AG04450 (cell line): ENCODE data around the gene GMNN. TPM values are rescaled to one million over a fixed set of nuclear protein-coding genes. Genes with fewer than 3 reads are reported as not detected.

Experiments
- CTCF ChIA-PET: fragments of 300-600, 350-600 bp; formaldehyde crosslinking; extraction: SDS; loops from one replicate; lab custom pipeline; 2022; ENCODE audit warnings: antibody characterized with exemption, inconsistent platforms; lab: Charles Lee
- POLR2A ChIA-PET: fragments of 350-600 bp; formaldehyde crosslinking; extraction: SDS; loops from one replicate; lab custom pipeline; 2021; ENCODE audit warnings: antibody characterized with exemption, inconsistent platforms; lab: Yijun Ruan, JAX
- DNase-seq: peaks from one replicate; pipeline ENCODE4 v3.0.0-alpha.2; 2011; ENCODE audit warnings: low read depth, low spot score
- H3K27ac ChIP-seq: one replicate; pipeline ENCODE4 v1.5.1; 2012; ENCODE audit warnings: low read depth, low read length, control low read depth
- H3K27me3 ChIP-seq: one replicate; pipeline ENCODE4 v1.6.0; 2012; ENCODE audit warnings: low read length; ENCODE audit not compliant: control insufficient read depth, insufficient read depth
- H3K4me3 ChIP-seq: 2 replicates; pipeline ENCODE4 v1.5.1; 2011; ENCODE audit warnings: mild to moderate bottlenecking, low read depth, low read length, control low read depth
- H3K9me3 ChIP-seq: 2 replicates; pipeline ENCODE4 v1.5.1; 2012; ENCODE audit warnings: low read length; ENCODE audit not compliant: control insufficient read depth, insufficient read depth
- polyA plus RNA-seq: library from polyadenylated mRNA; depleted of rRNA; stranded (reverse); fragments of >200 nt; gene quantifications from 2 replicates; pipeline ENCODE4 v1.2.3, GENCODE V29; 2011
- TF ChIP-seq, protein P1 (sequence below): IDR thresholded peaks from 2 replicates; pipeline ENCODE4 v1.5.1; 2011; ENCODE audit warnings: low read depth, low read length, control low read depth, inconsistent platforms

Gene GMNN
- polyA plus RNA-seq, 1 experiment, result 22.0 TPM

DNA sequence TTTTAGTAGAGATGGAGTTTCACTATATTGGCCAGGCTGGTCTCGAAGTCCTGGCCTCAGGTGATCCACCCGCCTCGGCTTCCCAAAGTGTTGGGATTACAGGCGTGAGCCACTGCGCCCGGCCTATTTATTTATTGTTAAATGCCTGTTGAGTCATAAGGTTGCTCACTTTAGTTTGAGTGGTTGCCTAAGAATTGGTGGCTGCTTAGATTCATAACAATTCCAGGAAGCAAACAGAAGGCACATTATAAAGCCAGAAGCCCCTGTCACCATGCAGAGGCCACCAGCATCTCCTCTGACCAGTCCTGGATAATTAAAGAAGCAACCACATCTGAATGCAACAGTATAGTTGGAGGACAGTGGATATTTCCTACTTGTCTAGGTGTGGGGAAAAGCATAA is 48.0 kb downstream of the GMNN start:
- TF ChIP-seq, protein P1, sequence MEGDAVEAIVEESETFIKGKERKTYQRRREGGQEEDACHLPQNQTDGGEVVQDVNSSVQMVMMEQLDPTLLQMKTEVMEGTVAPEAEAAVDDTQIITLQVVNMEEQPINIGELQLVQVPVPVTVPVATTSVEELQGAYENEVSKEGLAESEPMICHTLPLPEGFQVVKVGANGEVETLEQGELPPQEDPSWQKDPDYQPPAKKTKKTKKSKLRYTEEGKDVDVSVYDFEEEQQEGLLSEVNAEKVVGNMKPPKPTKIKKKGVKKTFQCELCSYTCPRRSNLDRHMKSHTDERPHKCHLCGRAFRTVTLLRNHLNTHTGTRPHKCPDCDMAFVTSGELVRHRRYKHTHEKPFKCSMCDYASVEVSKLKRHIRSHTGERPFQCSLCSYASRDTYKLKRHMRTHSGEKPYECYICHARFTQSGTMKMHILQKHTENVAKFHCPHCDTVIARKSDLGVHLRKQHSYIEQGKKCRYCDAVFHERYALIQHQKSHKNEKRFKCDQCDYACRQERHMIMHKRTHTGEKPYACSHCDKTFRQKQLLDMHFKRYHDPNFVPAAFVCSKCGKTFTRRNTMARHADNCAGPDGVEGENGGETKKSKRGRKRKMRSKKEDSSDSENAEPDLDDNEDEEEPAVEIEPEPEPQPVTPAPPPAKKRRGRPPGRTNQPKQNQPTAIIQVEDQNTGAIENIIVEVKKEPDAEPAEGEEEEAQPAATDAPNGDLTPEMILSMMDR, result no peak
- ChIA-PET CTCF (no interaction called here), POLR2A (no interaction called here)
- no peaks in the 10 kb centered on the region for H3K27me3 ChIP-seq
- no peak for DNase-seq
- H3K27ac ChIP-seq, result no peak overlapping the region
- no peak overlapping the region for H3K4me3 ChIP-seq
- H3K9me3 ChIP-seq, result no peaks in the 10 kb centered on the region

DNA sequence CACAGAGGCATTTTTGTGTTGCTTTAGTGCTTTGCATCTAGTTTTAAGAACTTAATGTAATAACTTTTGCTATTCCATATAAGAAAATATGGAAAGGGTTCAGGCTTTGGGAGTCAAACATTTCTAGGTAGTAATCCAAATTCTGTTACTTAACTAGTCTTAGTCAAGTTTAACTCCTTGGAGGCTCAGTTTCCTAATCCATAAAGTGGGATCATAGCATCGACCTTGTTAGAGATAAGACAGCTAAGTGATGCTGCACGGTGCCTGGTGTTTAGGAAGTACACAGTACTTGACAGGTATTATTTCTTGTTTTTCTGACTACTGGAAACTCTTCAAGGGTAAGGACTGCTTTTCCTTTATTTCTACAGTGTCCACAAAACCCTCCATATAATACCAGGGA is 48.4 kb downstream of the GMNN start:
- Histone ChIP-seq H3K27me3 (no peaks in the 10 kb centered on the region), H3K4me3 (no peak overlapping the region), H3K27ac (no peak overlapping the region), H3K9me3 (no peaks in the 10 kb centered on the region)
- no peak for DNase-seq
- POLR2A ChIA-PET, result no interaction called here
- CTCF ChIA-PET, result no interaction called here
- TF ChIP-seq, protein P1, result no peak

DNA sequence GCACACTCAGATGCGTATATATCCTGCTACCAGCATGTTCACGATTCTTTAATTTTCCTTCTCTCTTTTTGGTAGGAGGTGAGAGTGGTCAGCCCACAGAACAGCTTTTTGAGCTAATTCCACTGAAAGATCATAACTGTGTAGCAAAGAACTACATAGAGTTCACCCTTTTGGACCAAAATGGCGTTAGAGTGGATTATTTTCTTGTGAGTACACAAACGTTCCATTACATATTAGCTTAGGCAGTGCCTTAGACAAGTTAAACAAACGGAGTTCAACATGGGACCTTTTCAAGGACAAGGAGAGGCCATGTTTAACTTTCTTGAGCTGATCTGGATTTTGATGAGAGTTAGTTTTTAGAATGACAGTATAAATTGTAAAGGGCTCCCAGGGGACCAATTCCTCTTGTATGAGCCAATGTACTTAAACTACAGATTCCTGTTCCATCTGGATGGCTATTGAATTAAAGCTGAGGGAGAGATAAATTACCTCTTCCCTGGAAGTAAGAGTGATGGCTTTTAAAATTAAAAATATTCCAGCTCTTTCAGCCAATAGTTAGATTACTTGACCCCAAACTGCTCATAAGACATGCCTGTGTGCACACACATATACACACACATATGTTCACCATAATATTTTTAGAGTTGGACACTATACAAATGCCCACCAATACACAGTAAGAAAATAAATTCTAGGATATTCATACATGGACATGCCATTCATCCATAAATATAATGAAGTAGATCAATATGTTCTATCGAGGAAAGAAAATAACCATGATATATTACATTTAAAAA is 49.6 kb downstream of the GMNN start:
- ChIA-PET POLR2A (no interaction called here), CTCF (interaction anchor here (0.8 kb wide), 1 partner anchor 57 kb away, joined by 3 read pairs; no protein-coding TSS in a partner anchor)
- H3K27me3 ChIP-seq, result no peaks in the 10 kb centered on the region
- H3K27ac ChIP-seq, result no peak overlapping the region
- H3K4me3 ChIP-seq, result no peak overlapping the region
- TF ChIP-seq, protein P1, result no peak
- no peak for DNase-seq
- no peaks in the 10 kb centered on the region for H3K9me3 ChIP-seq

DNA sequence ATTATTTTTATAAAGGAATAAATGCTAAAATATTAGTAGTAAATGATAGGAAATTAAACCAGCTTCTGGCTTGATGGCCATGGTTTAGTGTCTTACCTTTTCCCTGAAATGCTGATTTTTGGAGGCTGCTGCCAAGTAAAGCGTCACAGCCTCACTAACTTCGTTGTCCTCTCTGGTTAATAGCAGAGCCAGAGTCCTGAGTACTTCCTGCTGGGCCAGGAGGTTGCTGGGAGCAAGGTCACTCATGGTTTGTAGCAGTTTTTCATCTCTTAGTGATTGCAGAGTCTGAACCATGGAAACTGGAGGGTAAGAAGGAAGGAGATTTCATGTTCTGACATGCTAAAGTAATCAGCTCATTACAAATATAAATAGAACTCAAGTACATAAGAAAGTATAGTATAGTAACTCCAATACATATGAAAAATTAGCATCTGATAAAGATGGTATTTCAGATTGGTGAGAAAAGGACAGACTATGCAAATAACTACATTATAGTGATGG is 50.4 kb downstream of the GMNN start:
- DNase-seq, result no peak
- POLR2A ChIA-PET, result no interaction called here
- H3K27ac ChIP-seq, result no peak overlapping the region
- no peaks in the 10 kb centered on the region for H3K9me3 ChIP-seq
- no peaks in the 10 kb centered on the region for H3K27me3 ChIP-seq
- CTCF ChIA-PET, result no interaction called here
- TF ChIP-seq, protein P1, result no peak
- no peak overlapping the region for H3K4me3 ChIP-seq

DNA sequence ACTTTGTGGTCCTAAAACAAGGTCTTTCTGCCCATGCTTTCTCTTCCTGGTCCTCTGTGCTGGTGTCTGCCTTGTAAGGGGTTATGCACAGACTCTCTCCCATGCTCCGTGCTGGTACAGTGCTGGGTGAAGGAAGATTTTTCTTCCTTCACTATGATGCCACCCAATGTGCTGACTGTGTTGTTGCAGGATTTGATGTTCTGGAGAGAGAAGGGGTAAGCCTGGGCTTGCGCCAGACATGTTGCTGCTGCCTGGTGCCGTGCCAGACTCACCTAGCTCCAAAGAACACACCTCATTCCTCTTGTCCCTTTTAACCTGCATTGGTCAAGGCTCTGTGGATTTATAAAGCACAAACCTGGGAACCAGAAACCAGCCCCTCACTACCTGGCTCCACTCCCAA is 52.4 kb downstream of the GMNN start:
- TF ChIP-seq, protein P1, result no peak
- POLR2A ChIA-PET, result no interaction called here

More for the DNA sequence above, 52.4 kb downstream of the GMNN start:
- Histone ChIP-seq H3K27me3 (no peaks in the 10 kb centered on the region), H3K9me3 (no peaks in the 10 kb centered on the region), H3K4me3 (no peak overlapping the region), H3K27ac (no peak overlapping the region)
- CTCF ChIA-PET, result no interaction called here
- DNase-seq, result no peak
